ENCODE results near the gene STPG3. TPM values are rescaled to one million over a fixed set of nuclear protein-coding genes. Genes with fewer than 3 reads are reported as not detected.

The STPG3 gene
- total and polyA plus RNA-seq, 2 of the 13 experiments (the other 11 are each of a cell fraction or from before 2014, with no cell fraction given), result not detected

DNA sequence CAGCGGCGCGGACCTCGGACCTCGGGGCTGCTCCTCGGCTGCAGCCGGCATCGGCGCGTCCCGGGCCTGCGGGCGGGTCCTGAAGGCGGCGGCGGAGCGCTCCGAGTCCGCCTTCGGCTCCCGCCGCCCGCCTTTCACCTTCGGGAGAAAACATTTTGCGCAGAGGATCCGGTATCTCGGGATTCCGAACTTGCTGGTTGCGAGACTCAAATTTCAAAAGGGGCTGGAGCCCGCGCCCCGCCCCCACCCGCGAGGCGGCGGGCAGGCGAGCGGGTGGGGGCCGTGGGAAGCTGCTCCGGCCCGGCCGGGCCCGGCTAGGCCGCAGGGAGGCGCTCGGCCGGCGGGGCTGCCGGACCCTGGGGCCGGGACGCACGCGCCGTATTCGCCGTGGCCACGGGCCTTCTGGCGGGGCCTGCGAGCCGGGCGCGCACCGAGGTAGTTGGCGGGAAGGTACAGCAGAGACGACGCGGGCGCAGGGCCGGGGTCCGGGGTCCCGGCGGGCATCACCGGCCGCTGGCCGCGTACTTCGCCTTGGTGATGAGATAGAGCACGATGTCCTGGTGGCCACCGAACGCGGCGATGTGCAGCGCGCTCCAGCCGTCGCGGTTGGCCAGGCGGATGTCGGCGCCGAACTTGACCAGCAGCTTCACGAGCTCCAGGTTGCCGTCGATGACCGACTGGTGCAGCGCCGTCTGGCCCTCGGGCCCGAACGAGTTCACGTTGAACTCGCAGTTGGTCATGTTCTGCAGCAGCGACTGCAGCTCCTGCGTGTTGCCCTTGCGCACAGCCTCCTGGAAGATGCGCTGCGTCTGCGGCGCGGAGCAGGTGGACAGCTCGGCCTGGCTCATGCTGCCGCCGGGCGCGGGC lies 50.2 kb downstream of the STPG3 start (continued):
- TF ChIP-seq, protein P1, sequence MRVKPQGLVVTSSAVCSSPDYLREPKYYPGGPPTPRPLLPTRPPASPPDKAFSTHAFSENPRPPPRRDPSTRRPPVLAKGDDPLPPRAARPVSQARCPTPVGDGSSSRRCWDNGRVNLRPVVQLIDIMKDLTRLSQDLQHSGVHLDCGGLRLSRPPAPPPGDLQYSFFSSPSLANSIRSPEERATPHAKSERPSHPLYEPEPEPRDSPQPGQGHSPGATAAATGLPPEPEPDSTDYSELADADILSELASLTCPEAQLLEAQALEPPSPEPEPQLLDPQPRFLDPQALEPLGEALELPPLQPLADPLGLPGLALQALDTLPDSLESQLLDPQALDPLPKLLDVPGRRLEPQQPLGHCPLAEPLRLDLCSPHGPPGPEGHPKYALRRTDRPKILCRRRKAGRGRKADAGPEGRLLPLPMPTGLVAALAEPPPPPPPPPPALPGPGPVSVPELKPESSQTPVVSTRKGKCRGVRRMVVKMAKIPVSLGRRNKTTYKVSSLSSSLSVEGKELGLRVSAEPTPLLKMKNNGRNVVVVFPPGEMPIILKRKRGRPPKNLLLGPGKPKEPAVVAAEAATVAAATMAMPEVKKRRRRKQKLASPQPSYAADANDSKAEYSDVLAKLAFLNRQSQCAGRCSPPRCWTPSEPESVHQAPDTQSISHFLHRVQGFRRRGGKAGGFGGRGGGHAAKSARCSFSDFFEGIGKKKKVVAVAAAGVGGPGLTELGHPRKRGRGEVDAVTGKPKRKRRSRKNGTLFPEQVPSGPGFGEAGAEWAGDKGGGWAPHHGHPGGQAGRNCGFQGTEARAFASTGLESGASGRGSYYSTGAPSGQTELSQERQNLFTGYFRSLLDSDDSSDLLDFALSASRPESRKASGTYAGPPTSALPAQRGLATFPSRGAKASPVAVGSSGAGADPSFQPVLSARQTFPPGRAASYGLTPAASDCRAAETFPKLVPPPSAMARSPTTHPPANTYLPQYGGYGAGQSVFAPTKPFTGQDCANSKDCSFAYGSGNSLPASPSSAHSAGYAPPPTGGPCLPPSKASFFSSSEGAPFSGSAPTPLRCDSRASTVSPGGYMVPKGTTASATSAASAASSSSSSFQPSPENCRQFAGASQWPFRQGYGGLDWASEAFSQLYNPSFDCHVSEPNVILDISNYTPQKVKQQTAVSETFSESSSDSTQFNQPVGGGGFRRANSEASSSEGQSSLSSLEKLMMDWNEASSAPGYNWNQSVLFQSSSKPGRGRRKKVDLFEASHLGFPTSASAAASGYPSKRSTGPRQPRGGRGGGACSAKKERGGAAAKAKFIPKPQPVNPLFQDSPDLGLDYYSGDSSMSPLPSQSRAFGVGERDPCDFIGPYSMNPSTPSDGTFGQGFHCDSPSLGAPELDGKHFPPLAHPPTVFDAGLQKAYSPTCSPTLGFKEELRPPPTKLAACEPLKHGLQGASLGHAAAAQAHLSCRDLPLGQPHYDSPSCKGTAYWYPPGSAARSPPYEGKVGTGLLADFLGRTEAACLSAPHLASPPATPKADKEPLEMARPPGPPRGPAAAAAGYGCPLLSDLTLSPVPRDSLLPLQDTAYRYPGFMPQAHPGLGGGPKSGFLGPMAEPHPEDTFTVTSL (CRISPR knock-in tag; IDR thresholded peaks at IDR 0.05; ENCODE audit: borderline replicate concordance), result no peak
- no peak for TF ChIP-seq IRF1 (CRISPR knock-in tag; IDR thresholded peaks at IDR 0.05; ENCODE audit: low read depth)
- TF ChIP-seq, protein P2, sequence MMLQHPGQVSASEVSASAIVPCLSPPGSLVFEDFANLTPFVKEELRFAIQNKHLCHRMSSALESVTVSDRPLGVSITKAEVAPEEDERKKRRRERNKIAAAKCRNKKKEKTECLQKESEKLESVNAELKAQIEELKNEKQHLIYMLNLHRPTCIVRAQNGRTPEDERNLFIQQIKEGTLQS (CRISPR knock-in tag; IDR thresholded peaks at IDR 0.05), result no peak
- TF ChIP-seq MBNL3 (CRISPR knock-in tag; conservative IDR thresholded peaks at IDR 0.05), result no peak
- no peak for TF ChIP-seq MAZ (IDR thresholded peaks at IDR 0.05; ENCODE audit: borderline replicate concordance, low read depth, low read length)
- TF ChIP-seq MAZ (CRISPR knock-in tag; IDR thresholded peaks at IDR 0.05; ENCODE audit: low read depth), result 0 out of 2 replicates have a peak, but pooled peaks have one; percentile 47
- TF ChIP-seq MTERF4 (CRISPR knock-in tag; IDR thresholded peaks at IDR 0.05), result 0 out of 2 replicates have a peak, but pooled peaks have one; percentile 44
- no peak for TF ChIP-seq ZSCAN12 (CRISPR knock-in tag; IDR thresholded peaks at IDR 0.05)
- 0 out of 2 replicates have a peak, but pooled peaks have one; percentile 54 for TF ChIP-seq REL (CRISPR knock-in tag; conservative IDR thresholded peaks at IDR 0.05)
- TF ChIP-seq HOXA9 (CRISPR knock-in tag; IDR thresholded peaks at IDR 0.05; ENCODE audit: borderline replicate concordance), result 0 out of 2 replicates have a peak, but pooled peaks have one; percentile 12
- TF ChIP-seq HIVEP1 (CRISPR knock-in tag; IDR thresholded peaks at IDR 0.05), result no peak
- TF ChIP-seq ZNF552 (CRISPR knock-in tag; IDR thresholded peaks at IDR 0.05; ENCODE audit: borderline replicate concordance), result peak; percentile 39; the same call in 1 of the 2 replicates
- peak; percentile 69; the same call in 1 of the 2 replicates for TF ChIP-seq TFDP1 (CRISPR knock-in tag; IDR thresholded peaks at IDR 0.05; ENCODE audit: borderline replicate concordance)
- peak; percentile 46; the same call in 1 of the 2 replicates for TF ChIP-seq KDM2A (CRISPR knock-in tag; IDR thresholded peaks at IDR 0.05; ENCODE audit: borderline replicate concordance, low read depth)
- TF ChIP-seq RAD21 (CRISPR knock-in tag; IDR thresholded peaks at IDR 0.05), result peak; percentile 21; the same call in 1 of the 2 replicates

Measured in HepG2 (cell line).